NCI-H128 (cell line): ENCODE data around the gene COL4A3.

ENCODE experiments used
- DNase-seq: peaks from one replicate; lab custom pipeline; 2025; ENCODE audit not compliant: unreplicated experiment; lab: John Stamatoyannopoulos, UW

Gene COL4A3

GRCh38 chr2:227337442-227337841 is 173.0 kb downstream of the COL4A3 start:
- DNase-seq: no peak

- no peak for DNase-seq
These were observed 174.7 kb downstream of the COL4A3 start for GRCh38 chr2:227339098-227339599.

GRCh38 chr2:227340106-227340505 is 175.7 kb downstream of the COL4A3 start:
- DNase-seq: no peak

GRCh38 chr2:227341553-227341952 is 177.1 kb downstream of the COL4A3 start:
- no peak for DNase-seq

- DNase-seq: no peak
These were observed 179.8 kb downstream of the COL4A3 start for GRCh38 chr2:227344231-227344630.

- no peak for DNase-seq
These were observed 182.7 kb downstream of the COL4A3 start for GRCh38 chr2:227347117-227347516.

- DNase-seq: no peak
These were observed 183.9 kb downstream of the COL4A3 start for GRCh38 chr2:227348324-227348723.

GRCh38 chr2:227349989-227350612 is 185.7 kb downstream of the COL4A3 start:
- no peak for DNase-seq

- no peak for DNase-seq
These were observed 187.2 kb downstream of the COL4A3 start for GRCh38 chr2:227351639-227352038.

- DNase-seq: no peak
These were observed 195.9 kb downstream of the COL4A3 start for GRCh38 chr2:227360351-227360750.

- no peak for DNase-seq
These were observed 199.3 kb downstream of the COL4A3 start for GRCh38 chr2:227363756-227364155.
